Motor neuron (in vitro differentiated cells): ENCODE measurements around the gene CD109. TPM values are rescaled to one million over a fixed set of nuclear protein-coding genes. Genes with fewer than 3 reads are reported as not detected.
A peak's percentile ranks its signal among the peaks of the same experiment; 100 is the strongest.
"Not testable (repeated sequence)": the region's sequence is repeated elsewhere in the genome, so short reads cannot be mapped to it uniquely, and the experiment has no call there.

Experiments
- ATAC-seq, 8 experiments: fragments of 200-7000 bp; cut with Tn5 transposase; replicated peaks in 6 of 8; 2 replicates each; pipeline ENCODE4 v1.8.0; 2021; ENCODE audit warnings: mild to moderate bottlenecking in 8 of 8, moderate library complexity in 8 of 8
- H3K27ac ChIP-seq, 2 donors: fragments of 250-450 bp; sonication (Bioruptor Pico); 2 replicates each; pipeline ENCODE4 v1.9.0; 2021; ENCODE audit warnings: antibody characterized with exemption in 2 of 2, mild to moderate bottlenecking in 2 of 2, moderate library complexity in 1 of 2
- H3K4me1 ChIP-seq, 2 donors: fragments of 250-450 bp; sonication (Bioruptor Pico); replicated peaks in 1 of 2; 2 replicates each; pipeline ENCODE4 v1.6.1; 2021; ENCODE audit warnings: antibody characterized with exemption in 2 of 2, mild to moderate bottlenecking in 2 of 2, moderate library complexity in 1 of 2
- H3K4me3 ChIP-seq, 5 donors: fragments of 250-450 bp; sonication (Bioruptor Pico); 2 replicates each; pipeline ENCODE4 v1.9.0; 2021; ENCODE audit warnings: antibody characterized with exemption in 5 of 5, mild to moderate bottlenecking in 5 of 5, moderate library complexity in 4 of 5
- WGBS, 10 experiments: fragments of 450-650 bp; shearing (Covaris generic); methylation state at CpG; one replicate each; pipeline ENCODE4 v1.0.0; 2022; 5-methylcytosine and 5-hydroxymethylcytosine counted together
- in situ Hi-C, 9 experiments: fragments of 400-800 bp; cut with MboI; loops; one replicate each; pipeline ENCODE4 v1.15.0; 2021; ENCODE audit warnings: low sequenced_read_pairs in 9 of 9, low pct_unique_long_range_greater_than_20kb in 2 of 9; ENCODE audit not compliant: unreplicated experiment in 9 of 9
- total RNA-seq, 8 experiments: library from RNA; unstranded; fragments of 300-600 nt; gene quantifications; 2 replicates each; pipeline versions ENCODE4 v1.2.3 to v1.2.4, GENCODE V29; 2022

Gene CD109
- total RNA-seq, 8 experiments from 2014 or later = 0.21 to 24.1 (median 5.2) TPM

- Histone ChIP-seq H3K27ac (no peak overlapping the region), H3K4me1 (no peaks in the 10 kb centered on the region), H3K4me3 (no peak overlapping the region)
- no peak for ATAC-seq
- in situ Hi-C loops = no loop called here
- WGBS, 10 experiments = 0 to 55% (median 25%) methylated on average over 1 of the region's 1 CpG; no CpG with 5 or more reads in 3 of the 10 experiments
Observed at GRCh38 chr6:73667798-73668197, 28.2 kb upstream of the CD109 start.

- in situ Hi-C loops = no loop called here
- ATAC-seq = peak in 2 of 8 experiments; percentile 31 to 66
- WGBS, 10 experiments = 0 to 100% (median 100%) methylated on average over 1 of the region's 1 CpG; no CpG with 5 or more reads in 1 of the 10 experiments
- Histone ChIP-seq H3K4me3 (no peak overlapping the region), H3K27ac (no peak overlapping the region), H3K4me1 (no peaks in the 10 kb centered on the region)
Observed at GRCh38 chr6:73669005-73669404, 27.0 kb upstream of the CD109 start.

GRCh38 chr6:73671911-73672685, 23.9 kb upstream of the CD109 start:
- 67 to 93% (median 89%) methylated on average over 2 to 8 of the region's 8 CpGs for WGBS, 10 experiments

GRCh38 chr6:73675466-73676098, 20.4 kb upstream of the CD109 start:
- in situ Hi-C loops = loop anchor here in 2 of 9 experiments (10.0 kb wide), 1 partner anchor 59 kb away; no protein-coding TSS in a partner anchor
- peak; percentile 66 to 98 (median 86) for ATAC-seq
- Histone ChIP-seq H3K4me3 (no peak overlapping the region), H3K27ac (no peak overlapping the region), H3K4me1 (no peaks in the 10 kb centered on the region)
- WGBS, 10 experiments = 42 to 86% (median 59%) methylated on average over 1 to 4 of the region's 4 CpGs

More at GRCh38 chr6:73671911-73672685, 23.9 kb upstream of the CD109 start:
- Histone ChIP-seq H3K4me3 (no peak overlapping the region), H3K4me1 (no peaks in the 10 kb centered on the region), H3K27ac (no peak overlapping the region)
- in situ Hi-C loops = loop anchor here in 2 of 9 experiments (10.0 kb wide), 1 partner anchor 63 kb away; no protein-coding TSS in a partner anchor
- no peak for ATAC-seq

- Histone ChIP-seq H3K4me1 (no peaks in the 10 kb centered on the region), H3K27ac (no peak overlapping the region), H3K4me3 (no peak overlapping the region)
- ATAC-seq = no peak
- 15 to 83% (median 76%) methylated on average over 1 to 3 of the region's 3 CpGs; no CpG with 5 or more reads in 3 of the 10 experiments for WGBS, 10 experiments
- in situ Hi-C loops = loop anchor here in 2 of 9 experiments (10.0 kb wide), 1 partner anchor 56 kb away; no protein-coding TSS in a partner anchor
Observed at GRCh38 chr6:73679009-73679408, 17.0 kb upstream of the CD109 start.

- 22 to 100% (median 86%) methylated on average over 1 to 5 of the region's 5 CpGs; no CpG with 5 or more reads in 1 of the 10 experiments for WGBS, 10 experiments
- not testable (repeated sequence) for ATAC-seq, H3K27ac ChIP-seq, H3K4me3 ChIP-seq, H3K4me1 ChIP-seq
- in situ Hi-C loops = loop anchor here in 2 of 9 experiments (10.0 kb wide), 1 partner anchor 55 kb away; no protein-coding TSS in a partner anchor
Observed at GRCh38 chr6:73679846-73680245, 16.2 kb upstream of the CD109 start.

GRCh38 chr6:73680289-73680918, 15.6 kb upstream of the CD109 start:
- Histone ChIP-seq H3K4me3 (no peak overlapping the region), H3K4me1 (no peaks in the 10 kb centered on the region), H3K27ac (no peak overlapping the region)
- in situ Hi-C loops = no loop called here
- WGBS, 10 experiments = 0 to 91% (median 60%) methylated on average over 1 to 5 of the region's 5 CpGs; no CpG with 5 or more reads in 1 of the 10 experiments
- ATAC-seq = peak in 2 of 8 experiments; percentile 11 to 47

- H3K4me3 ChIP-seq, H3K27ac ChIP-seq, ATAC-seq, H3K4me1 ChIP-seq, in situ Hi-C loops: not testable (repeated sequence)
- WGBS, 10 experiments = 60 to 93% (median 75%) methylated on average over 1 to 2 of the region's 2 CpGs; no CpG with 5 or more reads in 5 of the 10 experiments
Observed at GRCh38 chr6:73683574-73683973, 12.4 kb upstream of the CD109 start.

- Histone ChIP-seq H3K27ac (no peak overlapping the region), H3K4me3 (no peak overlapping the region), H3K4me1 (no peaks in the 10 kb centered on the region)
- WGBS, 10 experiments = 0 to 100% (median 33%) methylated on average over 1 of the region's 1 CpG; no CpG with 5 or more reads in 3 of the 10 experiments
- in situ Hi-C loops = no loop called here
- ATAC-seq = no peak
Observed at GRCh38 chr6:73688351-73688750, 7.7 kb upstream of the CD109 start.

GRCh38 chr6:73690056-73690455, 5.9 kb upstream of the CD109 start:
- no peak for ATAC-seq
- WGBS, 10 experiments = 67 to 100% (median 85%) methylated on average over 1 to 5 of the region's 5 CpGs; no CpG with 5 or more reads in 1 of the 10 experiments
- in situ Hi-C loops = no loop called here
- Histone ChIP-seq H3K4me1 (no peaks in the 10 kb centered on the region), H3K27ac (no peak overlapping the region), H3K4me3 (no peak overlapping the region)

GRCh38 chr6:73691512-73691911, 4.5 kb upstream of the CD109 start:
- Histone ChIP-seq H3K27ac (no peak overlapping the region), H3K4me1 (no peaks in the 10 kb centered on the region), H3K4me3 (no peak overlapping the region)
- in situ Hi-C loops = no loop called here
- no peak for ATAC-seq

- WGBS, 10 experiments = 25 to 100% (median 60%) methylated on average over 1 to 5 of the region's 5 CpGs; no CpG with 5 or more reads in 1 of the 10 experiments
- Histone ChIP-seq H3K4me1 (no peaks in the 10 kb centered on the region), H3K4me3 (no peak overlapping the region), H3K27ac (no peak overlapping the region)
- in situ Hi-C loops = no loop called here
- peak in 5 of 8 experiments; percentile 7 to 62 (median 31) for ATAC-seq
Observed at GRCh38 chr6:73694711-73695411, 1.1 kb upstream of the CD109 start.
